HepG2 (cell line): ENCODE measurements around the gene PLSCR2.

Source experiments
- AGO1 ChIP-seq: fragments of 200-400 bp; formaldehyde crosslinking; IDR thresholded peaks from 2 replicates; pipeline ENCODE4 v1.6.1; 2017; ENCODE audit warnings: mild to moderate bottlenecking, low read depth, low read length, moderate library complexity; ENCODE audit not compliant: poor library complexity, severe bottlenecking
- ARID3A ChIP-seq: IDR thresholded peaks from 2 replicates; pipeline ENCODE4 v1.6.1; 2012; ENCODE audit warnings: low read depth, low read length, improper control_type of control experiment
- CBX5 ChIP-seq: sonication (generic); formaldehyde crosslinking; IDR thresholded peaks from 2 replicates; pipeline ENCODE4 v1.4.0; 2020; ENCODE audit warnings: missing genetic modification reagents, borderline replicate concordance
- CTCF ChIP-seq: sonication (generic); formaldehyde crosslinking; IDR thresholded peaks from 2 replicates; pipeline ENCODE4 v1.5.0; 2020; ENCODE audit warnings: mild to moderate bottlenecking, missing genetic modification reagents, moderate library complexity
- MTF1 ChIP-seq: sonication (generic); formaldehyde crosslinking; IDR thresholded peaks from 2 replicates; pipeline ENCODE4 v1.5.0; 2020; ENCODE audit warnings: missing genetic modification reagents
- NAIF1 ChIP-seq: sonication (generic); formaldehyde crosslinking; IDR thresholded peaks from 2 replicates; pipeline ENCODE4 v1.5.0; 2020; ENCODE audit warnings: mild to moderate bottlenecking, missing genetic modification reagents, borderline replicate concordance
- POLR2A ChIP-seq, 2 experiments: IDR thresholded peaks; 2 replicates each; pipeline ENCODE4 v1.6.1; 2011; ENCODE audit warnings: low read depth in 2 of 2, low read length in 2 of 2, mild to moderate bottlenecking in 1 of 2, moderate library complexity in 1 of 2; ENCODE audit not compliant: insufficient read depth in 1 of 2
- POLR2AphosphoS5 ChIP-seq: IDR thresholded peaks from 2 replicates; pipeline ENCODE4 v1.6.1; 2012; ENCODE audit warnings: low read depth, low read length
- ZFP82 ChIP-seq: sonication (generic); formaldehyde crosslinking; IDR thresholded peaks from 2 replicates; pipeline ENCODE4 v1.5.1; 2020; ENCODE audit warnings: mild to moderate bottlenecking, missing genetic modification reagents, borderline replicate concordance
- ZKSCAN1 ChIP-seq: fragments of 150-350 bp; IDR thresholded peaks from 2 replicates; pipeline ENCODE4 v1.6.1; 2014; ENCODE audit warnings: low read length
- TF ChIP-seq, protein P1 (sequence below): sonication (generic); formaldehyde crosslinking; IDR thresholded peaks from 2 replicates; pipeline ENCODE4 v1.4.0; 2020; ENCODE audit warnings: missing genetic modification reagents
- TF ChIP-seq, protein P2 (sequence below): IDR thresholded peaks from 2 replicates; pipeline ENCODE4 v1.6.1; 2012; ENCODE audit warnings: low read length, improper control_type of control experiment

GRCh38 chr3:146407956-146408355 is 61.4 kb downstream of the PLSCR2 start:
- TF ChIP-seq CTCF (CRISPR knock-in tag) (no peak), ARID3A (no peak), NAIF1 (CRISPR knock-in tag) (no peak), ZFP82 (no peak), AGO1 (no peak), CBX5 (CRISPR knock-in tag) (no peak), ZKSCAN1 (no peak), MTF1 (CRISPR knock-in tag) (no peak), POLR2A (IDR thresholded peaks at IDR 0.05; ENCODE audit: insufficient read depth in 1 of 2, low read depth in 2 of 2, low read length in 2 of 2) (no peak), POLR2AphosphoS5 (no peak)
- TF ChIP-seq, protein P1, sequence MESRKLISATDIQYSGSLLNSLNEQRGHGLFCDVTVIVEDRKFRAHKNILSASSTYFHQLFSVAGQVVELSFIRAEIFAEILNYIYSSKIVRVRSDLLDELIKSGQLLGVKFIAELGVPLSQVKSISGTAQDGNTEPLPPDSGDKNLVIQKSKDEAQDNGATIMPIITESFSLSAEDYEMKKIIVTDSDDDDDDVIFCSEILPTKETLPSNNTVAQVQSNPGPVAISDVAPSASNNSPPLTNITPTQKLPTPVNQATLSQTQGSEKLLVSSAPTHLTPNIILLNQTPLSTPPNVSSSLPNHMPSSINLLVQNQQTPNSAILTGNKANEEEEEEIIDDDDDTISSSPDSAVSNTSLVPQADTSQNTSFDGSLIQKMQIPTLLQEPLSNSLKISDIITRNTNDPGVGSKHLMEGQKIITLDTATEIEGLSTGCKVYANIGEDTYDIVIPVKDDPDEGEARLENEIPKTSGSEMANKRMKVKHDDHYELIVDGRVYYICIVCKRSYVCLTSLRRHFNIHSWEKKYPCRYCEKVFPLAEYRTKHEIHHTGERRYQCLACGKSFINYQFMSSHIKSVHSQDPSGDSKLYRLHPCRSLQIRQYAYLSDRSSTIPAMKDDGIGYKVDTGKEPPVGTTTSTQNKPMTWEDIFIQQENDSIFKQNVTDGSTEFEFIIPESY (CRISPR knock-in tag): no peak
- TF ChIP-seq, protein P2, sequence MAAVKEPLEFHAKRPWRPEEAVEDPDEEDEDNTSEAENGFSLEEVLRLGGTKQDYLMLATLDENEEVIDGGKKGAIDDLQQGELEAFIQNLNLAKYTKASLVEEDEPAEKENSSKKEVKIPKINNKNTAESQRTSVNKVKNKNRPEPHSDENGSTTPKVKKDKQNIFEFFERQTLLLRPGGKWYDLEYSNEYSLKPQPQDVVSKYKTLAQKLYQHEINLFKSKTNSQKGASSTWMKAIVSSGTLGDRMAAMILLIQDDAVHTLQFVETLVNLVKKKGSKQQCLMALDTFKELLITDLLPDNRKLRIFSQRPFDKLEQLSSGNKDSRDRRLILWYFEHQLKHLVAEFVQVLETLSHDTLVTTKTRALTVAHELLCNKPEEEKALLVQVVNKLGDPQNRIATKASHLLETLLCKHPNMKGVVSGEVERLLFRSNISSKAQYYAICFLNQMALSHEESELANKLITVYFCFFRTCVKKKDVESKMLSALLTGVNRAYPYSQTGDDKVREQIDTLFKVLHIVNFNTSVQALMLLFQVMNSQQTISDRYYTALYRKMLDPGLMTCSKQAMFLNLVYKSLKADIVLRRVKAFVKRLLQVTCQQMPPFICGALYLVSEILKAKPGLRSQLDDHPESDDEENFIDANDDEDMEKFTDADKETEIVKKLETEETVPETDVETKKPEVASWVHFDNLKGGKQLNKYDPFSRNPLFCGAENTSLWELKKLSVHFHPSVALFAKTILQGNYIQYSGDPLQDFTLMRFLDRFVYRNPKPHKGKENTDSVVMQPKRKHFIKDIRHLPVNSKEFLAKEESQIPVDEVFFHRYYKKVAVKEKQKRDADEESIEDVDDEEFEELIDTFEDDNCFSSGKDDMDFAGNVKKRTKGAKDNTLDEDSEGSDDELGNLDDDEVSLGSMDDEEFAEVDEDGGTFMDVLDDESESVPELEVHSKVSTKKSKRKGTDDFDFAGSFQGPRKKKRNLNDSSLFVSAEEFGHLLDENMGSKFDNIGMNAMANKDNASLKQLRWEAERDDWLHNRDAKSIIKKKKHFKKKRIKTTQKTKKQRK: no peak
